Measurements from ENCODE around the gene KRT14.
"Not testable (repeated sequence)": the region's sequence is repeated elsewhere in the genome, so short reads cannot be mapped to it uniquely, and the experiment has no call there.

Gene KRT14

GRCh38 chr17:41584331-41584927, 2.3 kb downstream of the KRT14 start:
- not testable (repeated sequence) for H3K27ac ChIP-seq (ENCODE audit: insufficient read depth, low read depth, low read length, poor library complexity, severe bottlenecking); H3K9me3 ChIP-seq (ENCODE audit: control insufficient read depth, low read length); H3K4me3 ChIP-seq (ENCODE audit: insufficient read depth, low read depth, low read length); H3K27me3 ChIP-seq (ENCODE audit: control insufficient read depth, insufficient read depth, low read length, poor library complexity, severe bottlenecking); H3K4me1 ChIP-seq (ENCODE audit: control insufficient read depth, insufficient read depth, low read length); H3K36me3 ChIP-seq (ENCODE audit: control insufficient read depth, insufficient read depth, low read length)
- WGBS, 2 experiments = 94 to 95% methylated on average over 8 of the region's 8 CpGs

DNA sequence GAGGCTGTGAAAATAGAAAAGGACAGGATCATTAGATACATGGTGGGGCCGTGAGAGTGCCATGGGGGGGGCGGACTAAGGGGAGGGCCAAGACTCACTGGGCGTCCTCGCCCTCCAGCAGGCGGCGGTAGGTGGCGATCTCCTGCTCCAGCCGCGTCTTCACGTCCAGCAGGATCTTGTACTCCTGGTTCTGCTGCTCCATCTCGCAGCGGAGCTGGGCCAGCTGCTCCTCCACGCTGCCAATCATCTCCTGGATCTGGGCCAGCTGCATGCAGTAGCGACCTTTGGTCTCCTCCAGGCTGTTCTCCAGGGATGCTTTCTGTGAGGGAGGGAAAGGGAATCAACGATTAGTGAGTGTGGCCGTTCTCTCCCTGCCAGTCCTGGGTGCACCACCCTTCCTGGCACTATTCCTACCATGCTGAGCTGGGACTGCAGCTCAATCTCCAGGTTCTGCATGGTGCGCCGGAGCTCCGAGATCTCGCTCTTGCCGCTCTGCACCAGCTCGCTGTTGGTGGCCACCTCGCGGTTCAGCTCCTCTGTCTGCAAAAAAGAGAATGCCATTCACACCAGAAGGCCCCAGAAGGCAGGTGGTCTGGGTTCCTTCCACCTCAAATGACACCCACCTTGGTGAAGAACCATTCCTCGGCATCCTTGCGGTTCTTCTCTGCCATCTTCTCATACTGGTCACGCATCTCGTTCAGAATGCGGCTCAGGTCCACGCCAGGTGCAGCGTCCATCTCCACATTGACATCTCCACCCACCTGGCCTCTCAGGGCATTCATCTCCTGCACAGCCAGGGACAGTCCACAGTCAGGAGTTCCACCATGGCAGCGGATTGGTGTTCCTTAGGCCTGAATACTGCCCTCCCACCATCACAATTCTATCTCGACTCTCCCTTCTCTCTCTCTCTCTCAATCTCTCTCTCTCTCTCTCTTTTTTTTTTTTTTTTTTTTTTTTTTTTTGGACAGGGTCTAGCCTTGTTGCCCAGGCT, 3.3 kb downstream of the KRT14 start:
- H3K4me1 ChIP-seq (ENCODE audit: control insufficient read depth, insufficient read depth, low read length) = peaks cover 10% of the 10 kb centered on the region
- H3K4me3 ChIP-seq (ENCODE audit: insufficient read depth, low read depth, low read length) = no peak overlapping the region
- H3K9me3 ChIP-seq (ENCODE audit: control insufficient read depth, low read length) = no peaks in the 10 kb centered on the region
- H3K36me3 ChIP-seq (ENCODE audit: control insufficient read depth, insufficient read depth, low read length) = no peaks in the 10 kb centered on the region
- no peaks in the 10 kb centered on the region for H3K27me3 ChIP-seq (ENCODE audit: control insufficient read depth, insufficient read depth, low read length, poor library complexity, severe bottlenecking)
- no peak overlapping the region for H3K27ac ChIP-seq (ENCODE audit: insufficient read depth, low read depth, low read length, poor library complexity, severe bottlenecking)
- WGBS, 2 experiments = 93 to 94% methylated on average over 33 of the region's 33 CpGs

DNA sequence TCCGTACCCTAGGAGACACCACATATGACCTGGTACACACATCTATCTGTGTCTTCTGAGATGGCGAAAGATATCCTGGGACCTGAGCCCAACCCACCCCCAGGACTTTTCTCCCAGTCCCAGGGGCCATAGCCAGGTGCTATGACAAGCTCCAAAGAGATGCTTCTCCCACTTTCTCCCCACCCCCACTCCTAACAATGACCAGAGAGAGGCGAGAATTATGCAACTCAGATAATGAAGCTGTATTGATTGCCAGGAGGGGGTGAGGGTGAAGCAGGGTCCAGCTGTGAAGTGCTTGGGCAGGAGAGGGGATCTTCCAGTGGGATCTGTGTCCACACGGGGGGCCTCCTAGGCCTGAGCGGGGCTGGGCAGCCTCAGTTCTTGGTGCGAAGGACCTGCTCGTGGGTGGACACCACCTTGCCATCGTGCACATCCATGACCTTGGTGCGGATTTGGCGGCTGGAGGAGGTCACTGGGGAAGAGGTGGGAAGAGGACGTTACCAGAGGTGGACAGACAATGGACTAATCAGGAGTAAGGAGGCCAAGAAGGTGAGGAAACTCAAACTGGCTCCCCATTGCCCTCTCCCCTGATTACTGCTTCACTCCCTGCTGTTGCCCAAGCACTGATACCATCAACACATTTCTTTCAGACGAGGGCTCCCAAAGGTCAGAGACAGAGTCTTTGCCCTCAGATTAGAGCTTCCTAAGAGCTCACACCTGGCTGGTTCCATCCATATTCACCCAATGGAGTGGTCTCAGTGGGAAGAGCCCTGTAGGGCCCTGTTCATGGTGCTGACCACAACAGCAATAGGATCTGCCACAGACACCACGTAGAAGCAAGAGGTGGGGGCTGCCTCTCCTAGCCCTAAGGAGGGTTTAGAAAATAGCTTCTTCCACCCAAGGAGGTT, 4.4 kb downstream of the KRT14 start:
- not testable (repeated sequence) for H3K27ac ChIP-seq (ENCODE audit: insufficient read depth, low read depth, low read length, poor library complexity, severe bottlenecking); H3K9me3 ChIP-seq (ENCODE audit: control insufficient read depth, low read length); H3K4me1 ChIP-seq (ENCODE audit: control insufficient read depth, insufficient read depth, low read length); H3K4me3 ChIP-seq (ENCODE audit: insufficient read depth, low read depth, low read length); H3K27me3 ChIP-seq (ENCODE audit: control insufficient read depth, insufficient read depth, low read length, poor library complexity, severe bottlenecking); H3K36me3 ChIP-seq (ENCODE audit: control insufficient read depth, insufficient read depth, low read length)
- WGBS, 2 experiments = 91 to 92% methylated on average over 13 of the region's 13 CpGs

DNA sequence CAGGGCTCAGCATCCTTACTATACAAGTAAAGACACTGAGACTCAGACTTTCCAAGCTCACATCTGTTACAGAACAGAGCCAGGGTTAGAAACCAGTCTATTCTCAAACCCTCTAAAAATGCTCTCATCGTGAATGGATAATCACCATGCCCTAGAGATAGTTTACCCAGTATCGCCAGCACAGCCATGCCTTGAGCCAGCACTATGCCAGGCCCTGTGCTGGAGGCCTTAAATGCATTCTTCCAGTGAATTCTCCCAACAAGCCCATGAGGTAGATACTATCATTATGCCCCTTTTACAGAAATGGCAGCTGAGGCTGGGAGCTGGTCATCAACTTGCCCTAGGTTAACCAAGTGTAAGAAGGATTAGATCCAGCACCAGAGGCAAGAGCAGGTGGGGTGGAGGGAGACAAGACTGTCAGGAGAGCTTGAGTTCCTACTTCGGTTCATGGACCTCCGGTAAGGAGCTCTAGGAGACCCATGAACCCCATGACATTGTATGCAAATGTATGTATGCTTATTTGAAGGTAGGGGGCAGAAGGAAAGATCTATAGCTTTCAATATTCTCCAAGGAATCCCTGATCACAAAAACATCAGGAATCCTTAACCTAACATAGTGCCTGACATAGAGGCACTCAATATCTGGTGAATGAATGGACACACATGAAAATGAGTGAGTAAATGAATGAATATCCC, 5.2 kb downstream of the KRT14 start:
- no peaks in the 10 kb centered on the region for H3K36me3 ChIP-seq (ENCODE audit: control insufficient read depth, insufficient read depth, low read length)
- no peak overlapping the region for H3K4me3 ChIP-seq (ENCODE audit: insufficient read depth, low read depth, low read length)
- H3K4me1 ChIP-seq (ENCODE audit: control insufficient read depth, insufficient read depth, low read length) = peaks cover 10% of the 10 kb centered on the region
- H3K9me3 ChIP-seq (ENCODE audit: control insufficient read depth, low read length) = no peaks in the 10 kb centered on the region
- H3K27ac ChIP-seq (ENCODE audit: insufficient read depth, low read depth, low read length, poor library complexity, severe bottlenecking) = no peak overlapping the region
- 89 to 93% methylated on average over 4 of the region's 4 CpGs for WGBS, 2 experiments
- no peaks in the 10 kb centered on the region for H3K27me3 ChIP-seq (ENCODE audit: control insufficient read depth, insufficient read depth, low read length, poor library complexity, severe bottlenecking)

GRCh38 chr17:41580687-41581365, 5.9 kb downstream of the KRT14 start:
- no peaks in the 10 kb centered on the region for H3K9me3 ChIP-seq (ENCODE audit: control insufficient read depth, low read length)
- H3K4me3 ChIP-seq (ENCODE audit: insufficient read depth, low read depth, low read length) = no peak overlapping the region
- peaks cover 10% of the 10 kb centered on the region for H3K4me1 ChIP-seq (ENCODE audit: control insufficient read depth, insufficient read depth, low read length)
- WGBS, 2 experiments = 71 to 74% methylated on average over 1 of the region's 1 CpG
- no peaks in the 10 kb centered on the region for H3K36me3 ChIP-seq (ENCODE audit: control insufficient read depth, insufficient read depth, low read length)
- no peak overlapping the region for H3K27ac ChIP-seq (ENCODE audit: insufficient read depth, low read depth, low read length, poor library complexity, severe bottlenecking)
- no peaks in the 10 kb centered on the region for H3K27me3 ChIP-seq (ENCODE audit: control insufficient read depth, insufficient read depth, low read length, poor library complexity, severe bottlenecking)

DNA sequence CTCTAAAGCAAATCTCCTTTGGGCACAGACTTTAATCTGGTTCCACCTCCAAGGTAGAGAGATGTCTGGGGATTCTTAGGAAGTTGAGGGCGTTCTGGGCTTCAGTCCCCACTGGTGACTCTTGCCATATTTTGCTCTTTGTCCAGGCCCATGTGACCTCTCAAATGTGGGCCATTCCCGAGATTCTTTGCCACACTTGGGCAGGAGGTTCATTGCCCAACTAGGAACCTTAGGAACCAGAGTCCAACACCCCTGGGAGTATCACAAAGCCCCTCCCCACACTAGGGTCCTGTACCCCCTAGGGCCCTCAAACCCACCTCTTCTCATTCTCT, 6.5 kb downstream of the KRT14 start:
- H3K9me3 ChIP-seq (ENCODE audit: control insufficient read depth, low read length) = no peaks in the 10 kb centered on the region
- no peaks in the 10 kb centered on the region for H3K36me3 ChIP-seq (ENCODE audit: control insufficient read depth, insufficient read depth, low read length)
- 95 to 96% methylated on average over 2 of the region's 2 CpGs for WGBS, 2 experiments
- H3K4me1 ChIP-seq (ENCODE audit: control insufficient read depth, insufficient read depth, low read length) = peaks cover 8% of the 10 kb centered on the region
- H3K27ac ChIP-seq (ENCODE audit: insufficient read depth, low read depth, low read length, poor library complexity, severe bottlenecking) = no peak overlapping the region
- H3K4me3 ChIP-seq (ENCODE audit: insufficient read depth, low read depth, low read length) = no peak overlapping the region
- no peaks in the 10 kb centered on the region for H3K27me3 ChIP-seq (ENCODE audit: control insufficient read depth, insufficient read depth, low read length, poor library complexity, severe bottlenecking)

- Histone ChIP-seq H3K4me1 (ENCODE audit: control insufficient read depth, insufficient read depth, low read length) (peaks cover 6% of the 10 kb centered on the region), H3K27ac (ENCODE audit: insufficient read depth, low read depth, low read length, poor library complexity, severe bottlenecking) (no peak overlapping the region), H3K36me3 (ENCODE audit: control insufficient read depth, insufficient read depth, low read length) (no peaks in the 10 kb centered on the region), H3K9me3 (ENCODE audit: control insufficient read depth, low read length) (no peaks in the 10 kb centered on the region), H3K27me3 (ENCODE audit: control insufficient read depth, insufficient read depth, low read length, poor library complexity, severe bottlenecking) (no peaks in the 10 kb centered on the region), H3K4me3 (ENCODE audit: insufficient read depth, low read depth, low read length) (no peak overlapping the region)
- WGBS, 2 experiments = 46% methylated on average over 18 of the region's 18 CpGs
Observed at GRCh38 chr17:41579484-41580243, 7.0 kb downstream of the KRT14 start.

DNA sequence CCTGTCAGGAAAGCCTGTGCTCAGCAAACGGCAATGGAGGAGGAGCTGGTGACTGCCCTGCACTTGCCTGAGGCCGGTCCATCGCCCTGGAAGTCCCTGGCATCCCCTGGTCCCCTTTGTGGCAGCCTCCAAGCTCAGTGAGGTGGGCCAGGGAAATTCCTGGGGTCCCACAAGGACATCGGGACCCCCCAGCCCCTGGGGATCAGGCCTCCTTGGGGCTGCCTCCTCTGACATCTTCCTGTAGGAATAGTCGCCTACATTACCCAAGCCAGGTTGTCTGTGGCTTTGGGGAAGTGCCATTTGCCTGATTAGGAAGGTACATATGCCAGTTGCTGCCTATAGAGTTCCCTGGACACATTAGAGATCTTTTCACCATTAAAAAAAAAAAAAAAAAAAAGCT, 7.7 kb downstream of the KRT14 start:
- Histone ChIP-seq H3K4me1 (ENCODE audit: control insufficient read depth, insufficient read depth, low read length) (peaks cover 6% of the 10 kb centered on the region), H3K4me3 (ENCODE audit: insufficient read depth, low read depth, low read length) (no peak overlapping the region), H3K9me3 (ENCODE audit: control insufficient read depth, low read length) (no peaks in the 10 kb centered on the region), H3K27ac (ENCODE audit: insufficient read depth, low read depth, low read length, poor library complexity, severe bottlenecking) (no peak overlapping the region), H3K27me3 (ENCODE audit: control insufficient read depth, insufficient read depth, low read length, poor library complexity, severe bottlenecking) (no peaks in the 10 kb centered on the region), H3K36me3 (ENCODE audit: control insufficient read depth, insufficient read depth, low read length) (no peaks in the 10 kb centered on the region)
- WGBS, 2 experiments = 78 to 83% methylated on average over 5 of the region's 5 CpGs

GRCh38 chr17:41578538-41578937, 8.2 kb downstream of the KRT14 start:
- Histone ChIP-seq H3K9me3 (ENCODE audit: control insufficient read depth, low read length) (no peaks in the 10 kb centered on the region), H3K36me3 (ENCODE audit: control insufficient read depth, insufficient read depth, low read length) (no peaks in the 10 kb centered on the region), H3K4me3 (ENCODE audit: insufficient read depth, low read depth, low read length) (no peak overlapping the region), H3K27me3 (ENCODE audit: control insufficient read depth, insufficient read depth, low read length, poor library complexity, severe bottlenecking) (no peaks in the 10 kb centered on the region), H3K27ac (ENCODE audit: insufficient read depth, low read depth, low read length, poor library complexity, severe bottlenecking) (no peak overlapping the region), H3K4me1 (ENCODE audit: control insufficient read depth, insufficient read depth, low read length) (peaks cover 6% of the 10 kb centered on the region)
- WGBS, 2 experiments = no CpG with 5 or more reads among the region's 1 CpG

All from ectodermal cell (in vitro differentiated cells).